NT2/D1 (cell line): ENCODE measurements around the gene MLLT1.

Source experiments
- SUZ12 ChIP-seq: IDR thresholded peaks from 2 replicates; pipeline ENCODE4 v1.6.1; 2011; ENCODE audit not compliant: insufficient read length, insufficient read depth; ENCODE audit errors: extremely low read depth
- YY1 ChIP-seq: IDR thresholded peaks from 2 replicates; pipeline ENCODE4 v1.6.1; 2011; ENCODE audit not compliant: insufficient read length, insufficient read depth
- ZNF274 ChIP-seq: IDR thresholded peaks from 2 replicates; pipeline ENCODE4 v1.6.1; 2011; ENCODE audit warnings: mild to moderate bottlenecking, low read depth, low read length

DNA sequence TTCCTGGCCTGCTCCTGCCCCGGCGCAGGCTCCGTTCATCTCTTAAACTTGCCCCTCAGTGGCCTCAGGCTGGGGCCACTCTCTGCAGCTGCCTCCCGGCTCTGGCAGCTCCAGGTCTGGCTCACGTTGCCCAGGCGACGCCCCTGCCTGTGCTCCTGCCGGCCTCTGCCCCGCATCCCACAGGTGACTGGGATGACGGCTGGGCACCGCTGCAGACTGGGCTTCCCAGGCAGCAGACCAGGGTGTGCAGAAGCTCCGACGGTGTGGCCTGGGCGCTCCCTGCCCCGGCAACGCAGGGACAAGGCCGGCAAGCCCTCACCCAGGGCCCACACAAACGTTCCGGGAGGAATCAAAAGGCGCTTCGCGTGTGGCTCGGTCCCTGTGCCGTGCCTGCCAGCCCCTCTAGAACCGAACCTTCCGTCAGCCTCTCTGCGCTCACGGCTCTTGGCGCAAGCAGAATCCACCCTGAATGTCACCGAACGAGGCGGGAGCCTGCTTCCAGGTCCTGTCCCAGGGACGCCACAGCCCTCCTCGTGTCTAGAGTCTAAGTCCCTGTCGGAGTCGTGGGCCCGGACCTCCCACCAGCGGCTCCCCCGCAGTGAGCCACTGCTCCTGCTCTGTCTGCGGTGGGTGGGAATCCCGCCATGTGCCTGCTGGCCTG, 64.8 kb downstream of the MLLT1 start:
- TF ChIP-seq YY1 (no peak), ZNF274 (no peak), SUZ12 (no peak)
